ENCODE data around the gene ADAM12.

The ADAM12 gene

GRCh38 chr10:126090911-126091728 is 297.2 kb downstream of the ADAM12 start:
- H3K9me2 ChIP-seq (replicated peaks; ENCODE audit: control insufficient read depth, low read length) = no peaks in the 10 kb centered on the region
- H4K20me1 ChIP-seq (ENCODE audit: control insufficient read depth, insufficient read depth, low read depth, low read length) = no peaks in the 10 kb centered on the region
- no peaks in the 10 kb centered on the region for H3K36me3 ChIP-seq (ENCODE audit: control insufficient read depth, low read length)
- no peak overlapping the region for H3K27ac ChIP-seq (ENCODE audit: low read depth, low read length)
- no peaks in the 10 kb centered on the region for H3K9me3 ChIP-seq (ENCODE audit: control insufficient read depth, insufficient read depth, low read length)
- no peaks in the 10 kb centered on the region for H3K4me1 ChIP-seq (ENCODE audit: control insufficient read depth, low read length)
- no peak overlapping the region for H3K4me2 ChIP-seq (ENCODE audit: low read length)
- no peak for TF ChIP-seq CTCF (IDR thresholded peaks at IDR 0.05; ENCODE audit: low read depth, low read length, poor library complexity, severe bottlenecking)
- TF ChIP-seq EZH2phosphoT487 (IDR thresholded peaks at IDR 0.05; ENCODE audit: borderline replicate concordance, low read length) = no peak
- no peak overlapping the region for H3K4me3 ChIP-seq (ENCODE audit: low read length)
- H3F3A ChIP-seq (ENCODE audit: control insufficient read depth, insufficient read depth) = no peaks in the 10 kb centered on the region
- no peaks in the 10 kb centered on the region for H3K27me3 ChIP-seq (ENCODE audit: control insufficient read depth, low read length)
- H3K79me2 ChIP-seq (ENCODE audit: control insufficient read depth, low read length) = no peaks in the 10 kb centered on the region

DNA sequence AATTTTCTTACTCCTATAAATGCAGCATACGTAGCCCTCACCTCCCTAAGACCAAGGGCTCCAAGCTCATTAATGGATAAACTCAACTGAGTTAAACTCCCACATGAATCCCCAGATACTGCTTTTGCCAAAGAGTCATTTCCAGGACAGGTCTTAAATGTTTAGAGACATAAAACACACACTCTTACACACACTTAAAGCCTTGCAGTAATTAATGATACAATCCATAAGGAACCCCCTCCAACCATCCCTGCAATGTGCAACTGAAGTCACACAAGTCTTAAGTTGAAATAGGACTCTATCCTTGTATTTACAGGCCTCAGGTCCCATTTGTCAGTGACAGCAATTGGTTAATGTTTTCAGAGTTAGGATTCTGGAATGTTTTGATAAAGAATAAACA is 297.8 kb downstream of the ADAM12 start:
- TF ChIP-seq EZH2phosphoT487 (IDR thresholded peaks at IDR 0.05; ENCODE audit: borderline replicate concordance, low read length) = no peak
- TF ChIP-seq CTCF (IDR thresholded peaks at IDR 0.05; ENCODE audit: low read depth, low read length, poor library complexity, severe bottlenecking) = no peak
- Histone ChIP-seq H3K27me3 (ENCODE audit: control insufficient read depth, low read length) (no peaks in the 10 kb centered on the region), H3K9me3 (ENCODE audit: control insufficient read depth, insufficient read depth, low read length) (no peaks in the 10 kb centered on the region), H3K9me2 (replicated peaks; ENCODE audit: control insufficient read depth, low read length) (no peaks in the 10 kb centered on the region), H3K36me3 (ENCODE audit: control insufficient read depth, low read length) (no peaks in the 10 kb centered on the region), H3K27ac (ENCODE audit: low read depth, low read length) (no peak overlapping the region), H3K4me2 (ENCODE audit: low read length) (no peak overlapping the region), H3K4me3 (ENCODE audit: low read length) (no peak overlapping the region), H3K79me2 (ENCODE audit: control insufficient read depth, low read length) (no peaks in the 10 kb centered on the region), H4K20me1 (ENCODE audit: control insufficient read depth, insufficient read depth, low read depth, low read length) (no peaks in the 10 kb centered on the region), H3K4me1 (ENCODE audit: control insufficient read depth, low read length) (no peaks in the 10 kb centered on the region), H3F3A (ENCODE audit: control insufficient read depth, insufficient read depth) (no peaks in the 10 kb centered on the region)

GRCh38 chr10:126087796-126088505 is 300.3 kb downstream of the ADAM12 start:
- Histone ChIP-seq H3K4me1 (ENCODE audit: control insufficient read depth, low read length) (no peaks in the 10 kb centered on the region), H3K27me3 (ENCODE audit: control insufficient read depth, low read length) (no peaks in the 10 kb centered on the region), H3K79me2 (ENCODE audit: control insufficient read depth, low read length) (no peaks in the 10 kb centered on the region), H3K4me3 (ENCODE audit: low read length) (no peak overlapping the region), H3K9me3 (ENCODE audit: control insufficient read depth, insufficient read depth, low read length) (no peaks in the 10 kb centered on the region), H3F3A (ENCODE audit: control insufficient read depth, insufficient read depth) (no peaks in the 10 kb centered on the region), H4K20me1 (ENCODE audit: control insufficient read depth, insufficient read depth, low read depth, low read length) (no peaks in the 10 kb centered on the region), H3K27ac (ENCODE audit: low read depth, low read length) (no peak overlapping the region), H3K36me3 (ENCODE audit: control insufficient read depth, low read length) (no peaks in the 10 kb centered on the region), H3K4me2 (ENCODE audit: low read length) (no peak overlapping the region), H3K9me2 (replicated peaks; ENCODE audit: control insufficient read depth, low read length) (no peaks in the 10 kb centered on the region)
- TF ChIP-seq CTCF (IDR thresholded peaks at IDR 0.05; ENCODE audit: low read depth, low read length, poor library complexity, severe bottlenecking) = no peak
- no peak for TF ChIP-seq EZH2phosphoT487 (IDR thresholded peaks at IDR 0.05; ENCODE audit: borderline replicate concordance, low read length)

All from DOHH2 (cell line).